Trophoblast cell (in vitro differentiated cells and primary cell): ENCODE results near the gene BUD23.
"Not testable (repeated sequence)": the region's sequence is repeated elsewhere in the genome, so short reads cannot be mapped to it uniquely, and the experiment has no call there.

Source experiments
- DNase-seq, 2 donors: peaks; one replicate each; pipeline ENCODE4 v3.0.0-alpha.2; 2016
- H2AFZ ChIP-seq: 2 replicates; pipeline ENCODE4 v1.6.1; 2013; ENCODE audit warnings: low read length, moderate library complexity, mild to moderate bottlenecking; ENCODE audit not compliant: insufficient read depth, poor library complexity
- H2AK5ac ChIP-seq: 2 replicates; pipeline ENCODE4 v1.6.1; 2013; ENCODE audit warnings: mild to moderate bottlenecking, low read length
- H2BK120ac ChIP-seq: 2 replicates; pipeline ENCODE4 v1.6.1; 2013; ENCODE audit warnings: low read length, mild to moderate bottlenecking, moderate library complexity; ENCODE audit not compliant: insufficient read depth, poor library complexity
- H2BK12ac ChIP-seq: 2 replicates; pipeline ENCODE4 v1.6.1; 2013; ENCODE audit warnings: mild to moderate bottlenecking, low read length, moderate library complexity
- H2BK5ac ChIP-seq: 2 replicates; pipeline ENCODE4 v1.6.1; 2013; ENCODE audit warnings: low read length, low read depth, moderate library complexity, mild to moderate bottlenecking; ENCODE audit not compliant: poor library complexity
- H3K14ac ChIP-seq: 2 replicates; pipeline ENCODE4 v1.6.1; 2013; ENCODE audit warnings: mild to moderate bottlenecking, low read length
- H3K18ac ChIP-seq: 2 replicates; pipeline ENCODE4 v1.6.1; 2013; ENCODE audit warnings: mild to moderate bottlenecking, low read length
- H3K23ac ChIP-seq: 2 replicates; pipeline ENCODE4 v1.6.1; 2013; ENCODE audit warnings: low read length
- H3K27ac ChIP-seq: 2 replicates; pipeline ENCODE4 v1.5.1; 2013; ENCODE audit warnings: low read depth, mild to moderate bottlenecking, inconsistent platforms, low read length, moderate library complexity
- H3K27me3 ChIP-seq: 2 replicates; pipeline ENCODE4 v1.6.1; 2013; ENCODE audit warnings: inconsistent platforms, mild to moderate bottlenecking, low read length, moderate library complexity; ENCODE audit not compliant: insufficient read depth
- H3K36me3 ChIP-seq, 2 experiments: 1 replicate in 1 of 2; 2 replicates in 1 of 2; pipeline ENCODE4 v1.6.1; 2013; ENCODE audit warnings: low read length in 2 of 2, mild to moderate bottlenecking in 2 of 2, moderate library complexity in 1 of 2; ENCODE audit not compliant: insufficient read depth in 2 of 2, control insufficient read depth in 1 of 2
- H3K4ac ChIP-seq: 2 replicates; pipeline ENCODE4 v1.6.1; 2013; ENCODE audit warnings: low read depth, mild to moderate bottlenecking, low read length, moderate library complexity
- H3K4me1 ChIP-seq, 2 experiments: 1 replicate in 1 of 2; 2 replicates in 1 of 2; pipeline ENCODE4 v1.6.1; 2013; ENCODE audit warnings: low read length in 2 of 2, mild to moderate bottlenecking in 2 of 2, moderate library complexity in 1 of 2; ENCODE audit not compliant: insufficient read depth in 2 of 2, control insufficient read depth in 1 of 2
- H3K4me2 ChIP-seq: 2 replicates; pipeline ENCODE4 v1.6.1; 2013; ENCODE audit warnings: inconsistent platforms, mild to moderate bottlenecking, low read length, moderate library complexity
- H3K4me3 ChIP-seq: 2 replicates; pipeline ENCODE4 v1.5.1; 2013; ENCODE audit warnings: mild to moderate bottlenecking, low read depth, low read length, inconsistent platforms
- H3K79me1 ChIP-seq: one replicate; pipeline ENCODE4 v1.6.1; 2013; ENCODE audit warnings: low read length
- H3K79me2 ChIP-seq: 2 replicates; pipeline ENCODE4 v1.6.1; 2013; ENCODE audit warnings: low read length, mild to moderate bottlenecking; ENCODE audit not compliant: control insufficient read depth, insufficient read depth, poor library complexity
- H3K9ac ChIP-seq: 2 replicates; pipeline ENCODE4 v1.6.1; 2013; ENCODE audit warnings: mild to moderate bottlenecking, low read length
- H3K9me3 ChIP-seq: 2 replicates; pipeline ENCODE4 v1.6.1; 2013; ENCODE audit warnings: low read depth, mild to moderate bottlenecking, control low read depth, inconsistent platforms, low read length; ENCODE audit not compliant: insufficient read depth
- H4K12ac ChIP-seq: 2 replicates; pipeline ENCODE4 v1.6.1; 2013; ENCODE audit warnings: low read depth, mild to moderate bottlenecking, low read length, moderate library complexity
- H4K8ac ChIP-seq: 2 replicates; pipeline ENCODE4 v1.6.1; 2013; ENCODE audit warnings: low read depth, mild to moderate bottlenecking, low read length, moderate library complexity
- H4K91ac ChIP-seq: one replicate; pipeline ENCODE4 v1.6.1; 2013; ENCODE audit warnings: low read depth, mild to moderate bottlenecking, low read length, moderate library complexity
- WGBS: extraction: QIAGEN DNeasy Blood & Tissue Kit; methylation state at CpG from one replicate; pipeline ENCODE4 v1.1.7; 2013; ENCODE audit warnings: missing lambda C conversion rate; ENCODE audit not compliant: insufficient read length, insufficient coverage; ENCODE audit errors: extremely low coverage; 5-methylcytosine and 5-hydroxymethylcytosine counted together

BUD23 gene

DNA sequence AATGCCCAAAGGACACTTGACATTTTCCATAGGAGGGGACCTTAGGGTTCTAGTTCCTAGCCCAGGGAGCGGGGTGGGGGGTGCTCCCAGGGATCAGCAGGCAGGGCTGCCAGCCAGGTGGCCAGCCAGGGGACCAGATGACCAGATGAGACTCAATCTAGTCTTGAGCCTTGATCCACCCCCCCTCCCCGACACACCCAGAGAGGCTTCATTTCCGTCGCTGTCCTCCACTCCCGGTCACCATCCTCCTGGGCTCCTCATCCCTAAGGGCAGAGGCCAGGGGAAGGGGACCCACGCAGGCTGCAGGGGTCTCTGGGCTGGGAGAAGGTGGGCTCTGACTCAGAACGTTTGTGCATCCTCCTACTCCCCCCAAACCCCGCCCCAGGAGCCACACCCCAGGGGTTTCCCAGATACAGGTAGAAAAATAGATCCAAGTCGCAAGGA is 35.1 kb downstream of the BUD23 start:
- DNase-seq: no peak
- H3K14ac ChIP-seq: no peak overlapping the region
- H3K36me3 ChIP-seq: no peaks in the 10 kb centered on the region
- H3K4me2 ChIP-seq: peak overlapping the region; percentile 96
- H2AFZ ChIP-seq: no peak overlapping the region
- no CpG with 5 or more reads among the region's 9 CpGs for WGBS
- no peak overlapping the region for H3K27ac ChIP-seq
- H3K79me1 ChIP-seq: peaks cover 3% of the 10 kb centered on the region
- no peak overlapping the region for H3K23ac ChIP-seq
- H4K91ac ChIP-seq: no peak overlapping the region
- H3K9me3 ChIP-seq: no peaks in the 10 kb centered on the region
- no peak overlapping the region for H3K18ac ChIP-seq
- no peak overlapping the region for H3K4ac ChIP-seq
- no peak overlapping the region for H2BK12ac ChIP-seq
- H2BK120ac ChIP-seq: no peak overlapping the region
- H4K12ac ChIP-seq: no peak overlapping the region
- no peak overlapping the region for H3K9ac ChIP-seq
- peak overlapping the region; percentile 81 for H3K4me3 ChIP-seq
- no peak overlapping the region for H4K8ac ChIP-seq
- H3K79me2 ChIP-seq: peaks cover 2% of the 10 kb centered on the region
- H2AK5ac ChIP-seq: no peak overlapping the region
- H2BK5ac ChIP-seq: no peak overlapping the region
- peaks cover 5% of the 10 kb centered on the region for H3K27me3 ChIP-seq
- H3K4me1 ChIP-seq: peaks cover 10 to 19% of the 10 kb centered on the region in 2 experiments

DNA sequence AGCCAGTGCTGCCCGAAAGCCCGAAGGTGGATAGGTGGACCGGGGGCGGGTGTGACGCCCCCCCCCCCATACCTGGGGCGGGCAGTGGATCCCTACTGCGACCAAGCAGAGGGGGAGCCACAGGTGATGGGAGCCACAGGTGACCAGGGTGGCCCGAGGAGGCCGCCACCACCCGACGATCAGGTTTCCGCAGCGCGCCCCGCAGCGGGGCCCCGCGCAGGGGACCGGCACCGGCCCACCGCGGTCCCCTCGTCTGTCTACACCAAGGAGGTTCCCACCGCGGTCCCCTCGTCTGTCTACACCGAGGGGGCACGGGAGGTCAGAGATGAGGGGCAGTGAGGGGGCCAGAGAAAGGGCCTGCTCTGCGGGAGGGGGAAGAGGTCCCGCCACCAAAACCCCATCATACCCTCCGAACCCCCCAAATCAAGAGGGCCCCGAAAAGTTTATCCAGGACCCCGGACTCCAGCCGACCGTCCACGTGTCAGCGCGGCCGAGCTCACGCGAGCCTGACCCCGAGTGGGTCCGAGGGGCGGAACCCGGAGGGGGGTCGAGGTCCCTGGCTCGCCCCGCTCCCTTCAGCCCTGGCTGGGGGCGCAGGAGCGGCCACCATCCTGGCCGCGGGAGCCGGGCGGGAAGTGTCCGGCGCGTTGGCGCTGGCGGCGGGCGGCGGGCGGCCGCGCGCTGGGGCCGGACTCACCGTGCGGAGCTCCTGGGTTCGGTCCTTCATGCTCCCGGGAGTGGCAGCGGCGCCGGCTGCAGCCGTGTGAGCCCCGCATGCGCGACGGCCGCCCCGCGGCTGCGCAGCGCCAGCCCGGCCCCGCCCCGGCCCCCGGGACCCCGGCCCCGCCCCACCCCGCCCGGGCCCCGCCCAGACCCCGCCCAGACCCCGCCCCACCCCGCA is 35.8 kb downstream of the BUD23 start, which contains the start of gene STX1A:
Gene STX1A (minus strand): TSS at position 765 of the 901 bp plus-strand sequence. CDS start 38 bp downstream, at position 727.
- peak within 1 kb of the TSS; percentile 69 for H2BK120ac ChIP-seq
- H3K23ac ChIP-seq: no peak within 1 kb of the TSS
- H3K4me3 ChIP-seq: peak within 1 kb of the TSS; percentile 81
- no peak within 1 kb of the TSS for H2BK5ac ChIP-seq
- H3K36me3 ChIP-seq: no peaks in the 10 kb centered on the region
- H4K91ac ChIP-seq: peak within 1 kb of the TSS; percentile 92
- WGBS: no CpG with 5 or more reads among the region's 96 CpGs
- H3K27me3 ChIP-seq: peaks cover 5% of the 10 kb centered on the region
- peak within 1 kb of the TSS; percentile 44 for H2AK5ac ChIP-seq
- peak within 1 kb of the TSS; percentile 82 for H4K12ac ChIP-seq
- H3K9ac ChIP-seq: peak within 1 kb of the TSS; percentile 88
- H3K9me3 ChIP-seq: no peaks in the 10 kb centered on the region
- H3K4ac ChIP-seq: peak within 1 kb of the TSS; percentile 37
- H3K14ac ChIP-seq: peak within 1 kb of the TSS; percentile 95
- H3K79me2 ChIP-seq: peaks cover 2% of the 10 kb centered on the region
- no peak within 1 kb of the TSS for H3K27ac ChIP-seq
- peak; percentile 54 to 78 for DNase-seq
- peak within 1 kb of the TSS; percentile 95 for H4K8ac ChIP-seq
- H3K79me1 ChIP-seq: peaks cover 3% of the 10 kb centered on the region
- no peak within 1 kb of the TSS for H2BK12ac ChIP-seq
- peak within 1 kb of the TSS; percentile 93 for H2AFZ ChIP-seq
- H3K4me2 ChIP-seq: peak within 1 kb of the TSS; percentile 96
- H3K4me1 ChIP-seq: peaks cover 10 to 19% of the 10 kb centered on the region in 2 experiments
- peak within 1 kb of the TSS; percentile 89 for H3K18ac ChIP-seq

DNA sequence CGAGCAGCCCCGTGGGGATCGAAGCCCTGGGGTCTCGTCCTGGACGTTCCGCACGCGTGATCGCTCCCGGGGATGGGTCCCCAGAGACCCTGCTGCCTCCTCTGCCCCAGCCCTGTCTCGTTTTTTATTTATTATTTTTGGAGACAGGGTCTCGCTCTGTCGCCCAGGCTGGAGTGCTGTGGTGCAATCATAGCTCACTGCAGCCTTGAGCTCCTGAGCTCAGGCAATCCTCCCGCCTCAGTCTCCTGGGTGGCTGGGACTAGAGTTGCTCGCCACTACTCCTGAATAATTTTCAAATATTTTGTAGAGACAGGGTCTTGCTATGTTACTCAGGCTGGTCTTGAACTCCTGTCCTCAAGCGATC is 36.4 kb downstream of the BUD23 start:
- peak overlapping the region; percentile 17 for H2AFZ ChIP-seq
- peaks cover 5% of the 10 kb centered on the region for H3K27me3 ChIP-seq
- no peak overlapping the region for H3K27ac ChIP-seq
- H2BK12ac ChIP-seq: no peak overlapping the region
- peaks cover 2% of the 10 kb centered on the region for H3K79me2 ChIP-seq
- no peak overlapping the region for H3K18ac ChIP-seq
- no peak overlapping the region for H2BK120ac ChIP-seq
- no peaks in the 10 kb centered on the region for H3K36me3 ChIP-seq
- peaks cover 10 to 19% of the 10 kb centered on the region in 2 experiments for H3K4me1 ChIP-seq
- no peak overlapping the region for H4K91ac ChIP-seq
- no peak overlapping the region for H3K14ac ChIP-seq
- no peak overlapping the region for H3K9ac ChIP-seq
- H3K4me3 ChIP-seq: no peak overlapping the region
- no peak overlapping the region for H2BK5ac ChIP-seq
- H3K23ac ChIP-seq: no peak overlapping the region
- H4K8ac ChIP-seq: no peak overlapping the region
- peak overlapping the region; percentile 69 for H3K4me2 ChIP-seq
- H4K12ac ChIP-seq: no peak overlapping the region
- WGBS: no CpG with 5 or more reads among the region's 16 CpGs
- no peaks in the 10 kb centered on the region for H3K9me3 ChIP-seq
- H3K79me1 ChIP-seq: peaks cover 3% of the 10 kb centered on the region
- no peak for DNase-seq
- no peak overlapping the region for H3K4ac ChIP-seq
- no peak overlapping the region for H2AK5ac ChIP-seq

DNA sequence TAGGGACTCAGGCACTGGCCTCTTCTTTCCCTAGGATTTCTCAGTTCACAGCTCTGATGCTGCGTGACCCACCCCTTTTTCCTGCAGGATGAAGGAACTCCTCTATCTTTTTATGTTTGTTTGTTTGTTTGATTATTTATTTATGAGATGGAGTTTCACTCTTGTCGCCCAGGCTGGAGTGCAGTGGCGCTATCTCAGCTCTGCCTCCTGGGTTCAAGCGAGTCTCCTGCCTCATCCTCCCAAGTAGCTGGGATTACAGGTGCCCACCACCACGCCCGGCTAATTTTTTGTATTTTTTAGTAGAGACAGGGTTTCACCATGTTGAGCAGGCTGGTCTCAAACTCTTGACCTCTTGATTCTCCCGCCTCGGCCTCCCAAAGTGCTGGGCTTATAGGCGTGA is 37.0 kb downstream of the BUD23 start:
- H2AFZ ChIP-seq, H3K36me3 ChIP-seq, H3K14ac ChIP-seq, H2BK120ac ChIP-seq, H3K9ac ChIP-seq, H3K27ac ChIP-seq, H2AK5ac ChIP-seq, H3K9me3 ChIP-seq, H3K18ac ChIP-seq, H3K27me3 ChIP-seq, H2BK12ac ChIP-seq, DNase-seq, H3K79me1 ChIP-seq, H4K8ac ChIP-seq, H3K23ac ChIP-seq, H3K4me3 ChIP-seq, H3K4ac ChIP-seq, H3K4me2 ChIP-seq, H4K91ac ChIP-seq, H2BK5ac ChIP-seq, H3K79me2 ChIP-seq, H4K12ac ChIP-seq: not testable (repeated sequence)
- peaks cover 7 to 19% of the 10 kb centered on the region in 2 experiments for H3K4me1 ChIP-seq
- no CpG with 5 or more reads among the region's 9 CpGs for WGBS
